Left hindlimb (tissue), 1 donor: ENCODE measurements around the gene SPATA17.
A peak's percentile ranks its signal among the peaks of the same experiment; 100 is the strongest.

Source experiments
- DNase-seq: peaks from one replicate; pipeline ENCODE4 v3.0.0-alpha.2; 2018

SPATA17 gene

DNA sequence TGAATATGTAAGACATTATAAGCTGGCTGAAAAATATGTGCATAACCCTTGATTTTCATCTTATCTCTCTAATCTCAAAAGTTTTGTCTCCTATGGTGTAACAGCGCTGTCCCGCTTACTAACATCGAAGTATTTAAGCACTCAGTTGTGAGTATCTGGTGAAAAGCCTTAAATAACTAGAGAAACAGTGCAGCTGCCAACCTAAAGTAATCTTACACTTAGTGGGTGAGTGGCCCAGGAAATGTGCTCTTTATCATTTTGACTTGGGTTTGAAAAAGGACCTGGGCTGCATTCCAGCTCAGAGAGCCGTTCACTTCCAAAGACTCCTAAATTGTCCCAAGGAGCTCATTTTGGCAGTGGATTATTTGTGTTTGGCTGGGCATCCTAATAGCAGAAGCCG lies 225.9 kb downstream of the SPATA17 start:
- DNase-seq, result no peak

DNA sequence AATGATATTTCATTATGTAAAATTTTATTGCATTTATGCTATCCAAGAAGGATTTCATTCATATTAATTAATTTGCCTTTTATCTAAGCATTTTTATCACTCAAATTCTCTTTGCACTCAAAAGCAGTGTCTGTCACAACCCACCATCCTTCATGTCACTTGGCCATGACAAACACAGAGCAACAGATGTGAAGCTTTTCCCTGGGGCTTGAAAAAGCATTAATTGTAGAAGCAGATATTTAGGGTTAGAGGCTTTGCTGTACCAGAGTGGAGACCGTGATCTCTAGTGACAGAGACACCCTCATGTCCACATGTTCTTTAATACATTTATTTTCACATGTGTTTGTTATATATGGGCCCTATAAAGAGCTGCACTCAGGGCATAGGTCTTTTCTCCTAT lies 230.5 kb downstream of the SPATA17 start:
- DNase-seq, result no peak

- DNase-seq, result no peak
Measured at GRCh38 chr1:217867446-217867995, 236.4 kb downstream of the SPATA17 start.

DNA sequence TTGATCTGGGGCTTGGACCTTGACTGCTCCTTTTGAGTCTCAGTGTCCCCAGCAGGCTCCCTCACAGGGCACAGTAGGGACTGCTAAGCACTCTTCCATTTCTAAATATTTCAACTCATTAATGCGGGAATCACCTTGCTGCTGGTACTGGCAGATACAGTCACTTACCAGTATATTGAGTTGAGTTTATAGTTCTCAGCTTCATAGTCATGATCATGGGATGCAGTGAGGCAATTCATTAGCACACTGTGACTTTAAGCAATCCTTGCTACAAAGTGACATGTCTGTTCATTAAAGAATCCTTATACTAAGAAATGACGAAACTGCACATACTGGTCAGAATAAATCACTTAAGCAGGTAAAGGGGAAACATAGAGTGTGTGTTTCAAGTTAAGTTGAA lies 240.8 kb downstream of the SPATA17 start:
- no peak for DNase-seq

DNA sequence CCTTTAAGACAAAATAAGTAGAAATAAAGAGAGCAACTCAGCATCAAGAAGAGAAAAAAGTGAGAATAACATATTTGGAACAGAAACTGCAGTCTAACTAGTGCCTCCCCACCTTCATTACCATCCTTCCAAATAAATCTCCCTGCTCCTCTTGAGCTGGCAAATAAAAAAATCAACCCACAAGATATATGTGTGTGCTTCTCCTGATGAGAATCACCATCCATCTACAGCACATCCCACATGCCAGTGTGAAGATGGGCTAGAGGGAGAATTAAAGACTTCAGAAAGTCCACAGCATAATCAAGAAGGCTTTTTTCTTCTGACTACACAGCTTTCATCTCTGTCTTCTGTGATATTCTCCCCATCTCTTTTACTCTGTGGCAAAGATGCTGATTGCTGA lies 244.1 kb downstream of the SPATA17 start:
- DNase-seq, result no peak

GRCh38 chr1:217876401-217876800 lies 245.3 kb downstream of the SPATA17 start:
- DNase-seq, result no peak

- no peak for DNase-seq
Measured at GRCh38 chr1:217876896-217877295, 245.8 kb downstream of the SPATA17 start.

DNA sequence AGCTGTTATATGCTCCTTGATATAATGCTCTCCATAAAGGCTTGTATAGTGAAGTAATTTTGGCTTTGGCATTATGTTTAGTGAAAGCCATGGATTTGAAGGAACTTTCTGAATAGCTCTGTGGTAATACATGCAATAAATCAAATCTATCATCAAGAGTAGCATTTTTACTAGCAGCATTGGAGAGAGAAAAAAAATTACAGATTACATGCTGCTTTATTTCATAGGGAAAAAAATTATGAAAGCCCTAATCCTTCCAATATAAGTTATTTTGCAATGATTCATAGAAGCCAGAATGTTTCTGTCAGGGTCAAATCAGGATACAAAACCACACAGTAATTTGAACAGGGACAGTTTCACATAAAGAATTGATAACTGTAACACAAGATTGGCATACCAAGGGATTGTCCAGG lies 250.0 kb downstream of the SPATA17 start:
- no peak for DNase-seq

- no peak for DNase-seq
Measured at GRCh38 chr1:217881607-217882332, 250.6 kb downstream of the SPATA17 start.

DNA sequence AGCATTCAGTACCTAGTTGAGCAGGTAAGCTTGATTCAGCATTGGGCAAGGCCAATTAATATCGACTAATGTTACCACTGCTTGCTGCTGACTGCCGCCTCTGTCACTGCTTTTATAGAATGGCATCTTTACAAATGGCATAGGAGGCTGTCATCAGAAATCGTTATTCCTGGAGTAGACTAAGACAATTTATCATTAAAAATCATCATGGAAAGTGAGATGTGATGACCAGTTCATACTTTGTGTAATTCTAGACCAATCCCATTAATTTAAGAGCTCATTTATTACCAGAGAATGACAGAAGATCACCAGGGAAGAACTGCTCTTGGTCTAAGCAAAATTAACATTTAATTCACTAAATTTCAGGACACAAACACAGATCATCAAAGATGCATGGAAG lies 254.0 kb downstream of the SPATA17 start:
- no peak for DNase-seq

DNA sequence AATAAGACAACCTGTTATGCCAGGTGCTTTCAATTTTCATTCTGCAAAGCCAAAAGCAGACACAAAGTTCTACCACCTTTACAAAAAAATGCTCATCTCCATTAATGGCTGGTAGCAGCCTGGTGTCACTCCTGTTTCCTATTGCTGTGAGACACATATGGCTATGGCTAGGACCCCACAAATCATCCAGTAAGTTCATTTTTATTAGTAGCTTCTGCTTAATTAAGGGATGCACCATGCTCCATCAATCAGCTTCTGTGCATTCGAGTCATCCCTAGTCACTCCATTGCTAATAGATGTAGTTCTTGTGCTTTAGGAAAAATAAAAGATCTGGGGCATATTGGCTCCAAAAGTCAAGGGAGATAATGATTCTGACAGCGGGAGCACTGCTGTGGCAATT lies 257.2 kb downstream of the SPATA17 start:
- no peak for DNase-seq

DNA sequence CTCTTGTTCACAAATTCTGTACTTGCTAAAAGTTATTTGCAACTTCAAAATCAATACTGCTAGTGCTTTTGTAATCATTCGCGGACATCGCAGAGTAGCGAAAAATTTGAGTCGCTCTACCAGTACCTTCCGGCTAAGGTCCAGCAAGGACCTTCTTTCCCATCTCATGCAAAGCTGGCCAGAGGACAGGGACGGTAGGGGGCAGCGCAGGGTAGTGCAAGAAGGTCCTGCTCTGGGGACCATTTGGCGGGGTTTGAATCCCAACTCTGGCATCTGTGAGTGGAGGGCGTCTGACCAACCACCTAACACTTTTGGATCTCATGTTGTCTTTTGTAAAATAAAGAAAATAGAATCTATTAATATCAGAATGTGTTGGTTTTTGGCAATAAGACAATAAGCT lies 258.3 kb downstream of the SPATA17 start:
- DNase-seq, result no peak

GRCh38 chr1:217891966-217892365 lies 260.8 kb downstream of the SPATA17 start:
- no peak for DNase-seq

GRCh38 chr1:217892750-217893149 lies 261.6 kb downstream of the SPATA17 start:
- no peak for DNase-seq

- no peak for DNase-seq
Measured at GRCh38 chr1:217895841-217896240, 264.7 kb downstream of the SPATA17 start.

DNA sequence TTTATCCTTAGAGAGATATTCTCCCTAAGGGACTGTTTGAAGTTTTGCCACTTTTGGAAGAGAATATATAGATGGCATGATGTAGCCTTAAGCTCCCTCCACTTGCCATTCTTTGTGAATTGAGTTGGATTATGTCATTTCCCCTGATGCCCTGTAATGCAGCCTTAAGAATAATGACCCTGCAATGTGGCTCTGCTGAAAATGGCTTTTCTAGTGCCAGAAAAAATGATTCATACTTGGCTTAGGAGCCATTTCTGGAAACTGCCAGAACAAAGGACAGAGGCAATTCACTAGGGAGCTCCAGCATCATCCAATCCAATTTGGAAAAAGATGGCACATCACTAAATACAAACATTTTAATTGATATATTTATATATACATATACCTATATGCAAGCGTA lies 265.3 kb downstream of the SPATA17 start:
- no peak for DNase-seq

- DNase-seq, result no peak
Measured at GRCh38 chr1:217897100-217897499, 266.0 kb downstream of the SPATA17 start.

- DNase-seq, result no peak
Measured at GRCh38 chr1:217899614-217900013, 268.5 kb downstream of the SPATA17 start.

- no peak for DNase-seq
Measured at GRCh38 chr1:217907504-217907903, 276.4 kb downstream of the SPATA17 start.

GRCh38 chr1:217910203-217910602 lies 279.1 kb downstream of the SPATA17 start:
- no peak for DNase-seq

DNA sequence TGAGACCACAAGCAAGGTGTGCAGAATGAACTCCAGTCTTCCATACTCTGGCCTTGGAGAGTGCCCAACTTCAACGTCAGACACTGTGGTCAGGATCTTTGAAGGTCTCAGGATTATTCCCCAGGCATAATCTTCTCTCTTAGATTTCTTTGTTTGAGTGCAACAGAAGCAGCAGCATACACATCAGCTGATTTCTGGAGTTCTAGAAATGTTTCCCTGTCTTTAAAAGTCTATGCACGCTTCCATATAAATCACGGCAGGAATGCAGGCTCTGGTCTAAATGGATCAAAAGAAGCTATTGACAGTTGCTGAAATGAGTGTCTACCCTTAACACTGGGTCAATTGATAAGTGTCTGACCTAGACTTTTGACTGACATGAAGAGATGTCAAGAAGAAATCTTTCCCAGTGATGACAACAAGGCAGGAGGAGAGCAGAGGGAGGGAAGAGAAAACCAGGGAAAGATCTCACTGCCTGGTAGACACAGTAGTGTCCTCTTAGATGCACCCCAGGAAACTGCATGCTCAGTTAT lies 279.7 kb downstream of the SPATA17 start:
- no peak for DNase-seq

GRCh38 chr1:217911908-217912307 lies 280.8 kb downstream of the SPATA17 start:
- no peak for DNase-seq

- no peak for DNase-seq
Measured at GRCh38 chr1:217917281-217917887, 286.2 kb downstream of the SPATA17 start.

- DNase-seq, result peak; percentile 31
Measured at GRCh38 chr1:217919683-217920388, 288.7 kb downstream of the SPATA17 start.
